CD4-positive, alpha-beta T cell (primary cell): ENCODE results near the gene ZNF787. TPM values are rescaled to one million over a fixed set of nuclear protein-coding genes. Genes with fewer than 3 reads are reported as not detected.

Experiments
- ATAC-seq: fragments of 200-7000 bp; cut with Tn5 transposase; one replicate; pipeline ENCODE4 v1.10.0; 2022; ENCODE audit warnings: mild to moderate bottlenecking; ENCODE audit not compliant: poor library complexity
- CTCF ChIA-PET: fragments of 350-600 bp; sonication (Branson Sonifier 250); formaldehyde crosslinking; loops from one replicate; lab custom pipeline; 2021; ENCODE audit warnings: antibody characterized with exemption, inconsistent platforms; lab: Charles Lee
- POLR2A ChIA-PET: fragments of 350-600 bp; sonication (Branson Sonifier 250); formaldehyde crosslinking; loops from one replicate; lab custom pipeline; 2021; ENCODE audit warnings: antibody characterized with exemption, inconsistent platforms; lab: Charles Lee
- DNase-seq, 14 experiments: peaks; one replicate each; pipeline ENCODE4 v3.0.0-alpha.2; 2013 to 2020; ENCODE audit warnings: mixed read lengths in 2 of 14
- H3K27ac ChIP-seq, 2 donors: one replicate each; pipeline versions ENCODE4 v1.5.1 to v1.7.0; 2013; ENCODE audit warnings: low read length in 2 of 2, low read depth in 1 of 2, mild to moderate bottlenecking in 1 of 2
- H3K27me3 ChIP-seq, 2 experiments: 1 replicate in 1 of 2; 2 replicates in 1 of 2; pipeline versions ENCODE4 v1.6.1 to v1.7.0; 2013; ENCODE audit warnings: low read length in 2 of 2, control low read depth in 1 of 2, mild to moderate bottlenecking in 1 of 2, moderate library complexity in 1 of 2; ENCODE audit not compliant: insufficient read depth in 2 of 2, control insufficient read depth in 1 of 2
- H3K36me3 ChIP-seq: one replicate; pipeline ENCODE4 v1.6.1; 2013; ENCODE audit warnings: low read length, control low read depth; ENCODE audit not compliant: insufficient read depth
- H3K4me1 ChIP-seq: one replicate; pipeline ENCODE4 v1.6.1; 2013; ENCODE audit warnings: low read length, control low read depth; ENCODE audit not compliant: insufficient read depth
- H3K4me3 ChIP-seq: one replicate; pipeline ENCODE4 v1.5.1; 2013; ENCODE audit warnings: mild to moderate bottlenecking, low read length, moderate library complexity
- H3K9me3 ChIP-seq, 2 experiments: 1 replicate in 1 of 2; 2 replicates in 1 of 2; pipeline versions ENCODE4 v1.6.1 to v1.7.0; 2013; ENCODE audit warnings: low read length in 2 of 2, mild to moderate bottlenecking in 2 of 2, control low read depth in 1 of 2, moderate library complexity in 1 of 2; ENCODE audit not compliant: control insufficient read depth in 1 of 2, insufficient read depth in 1 of 2
- H3K27ac Mint-ChIP-seq: one replicate; pipeline ENCODE4 v1.8.0; 2020; ENCODE audit warnings: mixed read lengths
- H3K27me3 Mint-ChIP-seq: one replicate; pipeline ENCODE4 v1.8.0; 2021; ENCODE audit warnings: mixed read lengths
- H3K36me3 Mint-ChIP-seq: one replicate; pipeline ENCODE4 v1.8.0; 2021; ENCODE audit warnings: low read depth, mixed read lengths
- H3K4me1 Mint-ChIP-seq: one replicate; pipeline ENCODE4 v1.8.0; 2021; ENCODE audit warnings: low read depth, mixed read lengths
- H3K4me3 Mint-ChIP-seq: one replicate; pipeline ENCODE4 v1.8.0; 2020; ENCODE audit warnings: mild to moderate bottlenecking, mixed read lengths
- H3K9me3 Mint-ChIP-seq: one replicate; pipeline ENCODE4 v1.8.0; 2020; ENCODE audit warnings: mixed read lengths
- CTCF ChIP-seq: fragments of 200-600 bp; IDR thresholded peaks from one replicate; pipeline ENCODE4 v1.8.0; 2022; ENCODE audit warnings: antibody characterized with exemption, mild to moderate bottlenecking
- intact Hi-C, 2 experiments: fragments of 100-400 bp; cut with DNase I in 1 of 2; cut with micrococcal nuclease in 1 of 2; formaldehyde crosslinking; loops; one replicate each; pipeline versions ENCODE4 v1.15.1 to v1.9.0; 2023 to 2025; cut with DNase I, micrococcal nuclease
- total RNA-seq, 174 experiments: library from RNA in 2 of 174; stranded (reverse) in 2 of 174; gene quantifications; one replicate each; pipeline ENCODE4 v1.2.3 and lab custom pipeline; 2021 to 2026

The ZNF787 gene
- total RNA-seq, 2 experiments from 2014 or later, result 11.4 to 11.5 TPM

- Histone ChIP-seq H3K27ac (no peak overlapping the region), H3K9me3 (no peaks in the 10 kb centered on the region), H3K4me3 (no peak overlapping the region), H3K27me3 (no peaks in the 10 kb centered on the region), H3K4me1 (no peaks in the 10 kb centered on the region), H3K36me3 (no peaks in the 10 kb centered on the region)
- Mint-ChIP-seq H3K9me3 (no peaks in the 10 kb centered on the region), H3K4me1 (no peaks in the 10 kb centered on the region), H3K27me3 (no peaks in the 10 kb centered on the region), H3K27ac (no peak overlapping the region), H3K4me3 (no peak overlapping the region), H3K36me3 (no peaks in the 10 kb centered on the region)
- POLR2A ChIA-PET, result no interaction called here
- intact Hi-C loops, result no loop called here
- CTCF ChIA-PET, result no interaction called here
- TF ChIP-seq CTCF, result no peak
- ATAC-seq (no peak), DNase-seq (no peak)
These were observed 13.0 kb upstream of the ZNF787 start for GRCh38 chr19:56133858-56134653.

GRCh38 chr19:56132316-56132822, 11.3 kb upstream of the ZNF787 start:
- Mint-ChIP-seq H3K36me3 (no peaks in the 10 kb centered on the region), H3K9me3 (no peaks in the 10 kb centered on the region), H3K27me3 (no peaks in the 10 kb centered on the region), H3K4me3 (no peak overlapping the region), H3K27ac (no peak overlapping the region), H3K4me1 (no peaks in the 10 kb centered on the region)
- no peak for DNase-seq
- Histone ChIP-seq H3K9me3 (no peaks in the 10 kb centered on the region), H3K27ac (no peak overlapping the region), H3K4me1 (no peaks in the 10 kb centered on the region), H3K36me3 (no peaks in the 10 kb centered on the region), H3K27me3 (no peaks in the 10 kb centered on the region), H3K4me3 (no peak overlapping the region)
- no peak for TF ChIP-seq CTCF
- ChIA-PET CTCF (no interaction called here), POLR2A (no interaction called here)
- no peak for ATAC-seq
- intact Hi-C loops, result no loop called here

GRCh38 chr19:56131651-56132050, 10.6 kb upstream of the ZNF787 start:
- Histone ChIP-seq H3K27ac (no peak overlapping the region), H3K4me1 (no peaks in the 10 kb centered on the region), H3K4me3 (no peak overlapping the region), H3K9me3 (no peaks in the 10 kb centered on the region), H3K27me3 (no peaks in the 10 kb centered on the region), H3K36me3 (no peaks in the 10 kb centered on the region)
- Mint-ChIP-seq H3K4me3 (no peak overlapping the region), H3K36me3 (no peaks in the 10 kb centered on the region), H3K9me3 (no peaks in the 10 kb centered on the region), H3K27me3 (no peaks in the 10 kb centered on the region), H3K27ac (no peak overlapping the region), H3K4me1 (no peaks in the 10 kb centered on the region)
- ChIA-PET CTCF (no interaction called here), POLR2A (no interaction called here)
- no peak for DNase-seq
- intact Hi-C loops, result no loop called here
- ATAC-seq, result no peak
- TF ChIP-seq CTCF, result no peak
